K562 (cell line): Measurements from ENCODE around the gene ATG10. TPM values are rescaled to one million over a fixed set of nuclear protein-coding genes. Genes with fewer than 3 reads are reported as not detected.

Experiments
- ATF7 ChIP-seq: fragments of 450-650 bp; IDR thresholded peaks from 2 replicates; pipeline ENCODE4 v1.7.1; 2014; ENCODE audit warnings: mild to moderate bottlenecking, moderate library complexity
- CC2D1A ChIP-seq: fragments of 450-650 bp; IDR thresholded peaks from 2 replicates; pipeline ENCODE4 v1.6.1; 2017; ENCODE audit warnings: mild to moderate bottlenecking
- EP300 ChIP-seq: IDR thresholded peaks from 2 replicates; pipeline ENCODE4 v1.6.1; 2012; ENCODE audit warnings: low read length, improper control_type of control experiment
- GABPB1 ChIP-seq: sonication (generic); formaldehyde crosslinking; IDR thresholded peaks from 2 replicates; pipeline ENCODE4 v1.8.0; 2022; ENCODE audit warnings: mild to moderate bottlenecking, missing genetic modification reagents
- HLTF ChIP-seq: fragments of 450-650 bp; IDR thresholded peaks from 2 replicates; pipeline ENCODE4 v1.6.1; 2016
- NFIC ChIP-seq: fragments of 450-650 bp; IDR thresholded peaks from 2 replicates; pipeline ENCODE4 v1.6.1; 2017; ENCODE audit warnings: mild to moderate bottlenecking, inconsistent platforms
- NFYB ChIP-seq: IDR thresholded peaks from 2 replicates; pipeline ENCODE4 v1.6.1; 2011; ENCODE audit warnings: mild to moderate bottlenecking, moderate library complexity; ENCODE audit not compliant: insufficient read length; ENCODE audit errors: extremely low read depth
- PCBP1 ChIP-seq: fragments of 200-400 bp; formaldehyde crosslinking; IDR thresholded peaks from 2 replicates; pipeline ENCODE4 v1.6.1; 2018; ENCODE audit warnings: mild to moderate bottlenecking, low read depth, low read length; ENCODE audit not compliant: poor library complexity, severe bottlenecking
- PTTG1 ChIP-seq: fragments of 450-650 bp; IDR thresholded peaks from 2 replicates; pipeline ENCODE4 v1.6.1; 2016; ENCODE audit warnings: low read depth, mild to moderate bottlenecking, missing genetic modification characterization, missing compliant biosample characterization
- RFX1 ChIP-seq: fragments of 450-650 bp; IDR thresholded peaks from 2 replicates; pipeline ENCODE4 v1.6.1; 2016; ENCODE audit warnings: mild to moderate bottlenecking, moderate library complexity
- SMC3 ChIP-seq: conservative IDR thresholded peaks from 2 replicates; pipeline ENCODE4 v1.6.1; 2011; ENCODE audit warnings: low read depth, low read length, improper control_type of control experiment; ENCODE audit not compliant: insufficient read depth
- TAL1 ChIP-seq: fragments of 450-650 bp; IDR thresholded peaks from 2 replicates; pipeline ENCODE4 v1.6.1; 2016; ENCODE audit warnings: mild to moderate bottlenecking
- ZC3H11A ChIP-seq: IDR thresholded peaks from 2 replicates; pipeline ENCODE4 v1.6.1; 2012; ENCODE audit warnings: low read depth, low read length, improper control_type of control experiment
- ZFP30 ChIP-seq: fragments of 250-450 bp; sonication (Bioruptor Pico); IDR thresholded peaks from 2 replicates; pipeline ENCODE4 v1.8.0; 2022; ENCODE audit warnings: moderate library complexity, mild to moderate bottlenecking, inconsistent platforms, borderline replicate concordance
- ZFX ChIP-seq: sonication (generic); formaldehyde crosslinking; IDR thresholded peaks from 2 replicates; pipeline ENCODE4 v1.8.0; 2022; ENCODE audit warnings: mild to moderate bottlenecking, missing genetic modification reagents, moderate library complexity
- ZNF165 ChIP-seq: fragments of 250-450 bp; sonication (Bioruptor Pico); IDR thresholded peaks from 2 replicates; pipeline ENCODE4 v1.4.0; 2020; ENCODE audit warnings: borderline replicate concordance
- ZZZ3 ChIP-seq: fragments of 450-650 bp; IDR thresholded peaks from 2 replicates; pipeline ENCODE4 v1.6.1; 2016; ENCODE audit warnings: antibody characterized with exemption, mild to moderate bottlenecking, moderate library complexity
- polyA plus RNA-seq, 8 experiments: library from polyadenylated mRNA; depleted of rRNA in 4 of 8; stranded (reverse) in 5 of 8; unstranded in 3 of 8; fragments of >200 nt; fragmentation: Nextera tagmentation in 2 of 8; fragmentation: Illumina TruSeq in 1 of 8; extraction: Ambion mirVana in 2 of 8; extraction: Trizol in 1 of 8; gene quantifications; 2 replicates each; pipeline versions ENCODE4 v1.2.1 to v1.2.3, GENCODE V29; 2011 to 2014; ENCODE audit warnings: inconsistent platforms in 1 of 8, missing spikeins in 1 of 8
- total RNA-seq, 7 experiments: library from RNA; depleted of rRNA in 6 of 7; stranded (reverse); fragments of >200 nt in 6 of 7; fragmentation: Illumina TruSeq in 2 of 7; extraction: Trizol in 2 of 7; gene quantifications; 2 replicates each; pipeline versions ENCODE4 v1.2.1 to v1.2.3, GENCODE V29; 2011 to 2021; ENCODE audit warnings: low replicate concordance in 1 of 7
- TF ChIP-seq, protein P1 (sequence below): fragments of 250-450 bp; sonication (Bioruptor Pico); IDR thresholded peaks from 2 replicates; pipeline ENCODE4 v1.8.0; 2022; ENCODE audit warnings: inconsistent platforms
- TF ChIP-seq, protein P2 (sequence below): fragments of 450-650 bp; IDR thresholded peaks from one replicate; pipeline ENCODE4 v1.6.1; 2018; ENCODE audit warnings: mild to moderate bottlenecking, moderate library complexity; ENCODE audit not compliant: partially characterized antibody
- TF ChIP-seq, protein P3 (sequence below), 2 experiments: IDR thresholded peaks in 1 of 2; conservative IDR thresholded peaks in 1 of 2; 2 replicates each; pipeline ENCODE4 v1.6.1; 2016; ENCODE audit warnings: low read depth in 2 of 2, mild to moderate bottlenecking in 1 of 2, missing compliant biosample characterization in 1 of 2, missing genetic modification characterization in 1 of 2, moderate library complexity in 1 of 2
- TF ChIP-seq, protein P4 (sequence below): fragments of 450-650 bp; IDR thresholded peaks from 2 replicates; pipeline ENCODE4 v1.7.0; 2016; ENCODE audit warnings: borderline replicate concordance

Gene ATG10
- total and polyA plus RNA-seq, 9 of the 15 experiments (the other 6 are each of a cell fraction or from before 2014, with no cell fraction given) = 7.0 to 18.8 (median 14.6) TPM

DNA sequence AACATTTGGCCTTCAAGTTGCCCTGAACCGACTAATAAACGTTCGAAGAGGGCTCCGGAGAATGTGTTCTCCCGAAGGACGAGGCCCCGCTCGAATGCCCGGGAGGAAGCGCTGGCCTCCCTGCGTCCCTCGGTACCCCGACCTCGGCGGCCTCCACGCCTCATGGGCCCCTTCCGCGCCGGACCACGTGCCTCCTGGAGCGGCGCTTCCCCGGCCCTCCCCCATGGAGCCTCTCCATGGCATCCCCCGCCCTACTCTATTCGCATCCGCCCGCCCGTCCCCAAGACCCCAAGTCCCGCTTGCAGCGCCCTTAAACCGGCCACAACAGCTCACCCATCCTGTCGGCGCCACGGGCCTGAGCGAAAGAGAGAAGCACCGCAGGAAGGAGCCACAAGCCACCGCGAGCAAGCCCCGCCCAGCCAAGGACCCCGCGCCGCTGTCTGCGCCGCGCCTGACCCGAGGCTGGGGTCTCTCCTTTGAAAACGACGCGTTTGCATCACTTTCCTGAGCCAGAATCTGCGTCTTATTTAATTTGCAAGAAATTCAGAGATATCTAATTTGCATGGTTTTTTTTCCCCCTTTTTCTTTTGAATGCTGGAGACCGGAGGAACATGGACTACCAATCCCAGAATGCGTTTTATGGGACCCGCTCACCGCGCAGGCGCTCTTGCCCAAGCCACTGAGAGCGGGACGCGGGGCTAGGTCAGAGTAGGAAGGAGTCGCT, 306.3 kb downstream of the ATG10 start, which contains the start of gene RPS23 (continued):
- TF ChIP-seq SMC3 (0 out of 2 replicates have a peak, but pooled peaks have one; percentile 15), ZZZ3 (0 out of 2 replicates have a peak, but pooled peaks have one; percentile 51), NFYB (no peak), ZFX (CRISPR knock-in tag) (peak; percentile 92), ZNF165 (no peak), CC2D1A (no peak), HLTF (no peak), RFX1 (no peak), ZFP30 (no peak), ATF7 (peak; percentile 62; the same call in 1 of the 2 replicates), EP300 (no peak), GABPB1 (CRISPR knock-in tag) (peak; percentile 81), PCBP1 (peak; percentile 94), TAL1 (peak; percentile 34), NFIC (no peak), PTTG1 (tag) (no peak), ZC3H11A (no peak)
- TF ChIP-seq, protein P1, sequence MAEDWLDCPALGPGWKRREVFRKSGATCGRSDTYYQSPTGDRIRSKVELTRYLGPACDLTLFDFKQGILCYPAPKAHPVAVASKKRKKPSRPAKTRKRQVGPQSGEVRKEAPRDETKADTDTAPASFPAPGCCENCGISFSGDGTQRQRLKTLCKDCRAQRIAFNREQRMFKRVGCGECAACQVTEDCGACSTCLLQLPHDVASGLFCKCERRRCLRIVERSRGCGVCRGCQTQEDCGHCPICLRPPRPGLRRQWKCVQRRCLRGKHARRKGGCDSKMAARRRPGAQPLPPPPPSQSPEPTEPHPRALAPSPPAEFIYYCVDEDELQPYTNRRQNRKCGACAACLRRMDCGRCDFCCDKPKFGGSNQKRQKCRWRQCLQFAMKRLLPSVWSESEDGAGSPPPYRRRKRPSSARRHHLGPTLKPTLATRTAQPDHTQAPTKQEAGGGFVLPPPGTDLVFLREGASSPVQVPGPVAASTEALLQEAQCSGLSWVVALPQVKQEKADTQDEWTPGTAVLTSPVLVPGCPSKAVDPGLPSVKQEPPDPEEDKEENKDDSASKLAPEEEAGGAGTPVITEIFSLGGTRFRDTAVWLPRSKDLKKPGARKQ = no peak
- TF ChIP-seq, protein P2, sequence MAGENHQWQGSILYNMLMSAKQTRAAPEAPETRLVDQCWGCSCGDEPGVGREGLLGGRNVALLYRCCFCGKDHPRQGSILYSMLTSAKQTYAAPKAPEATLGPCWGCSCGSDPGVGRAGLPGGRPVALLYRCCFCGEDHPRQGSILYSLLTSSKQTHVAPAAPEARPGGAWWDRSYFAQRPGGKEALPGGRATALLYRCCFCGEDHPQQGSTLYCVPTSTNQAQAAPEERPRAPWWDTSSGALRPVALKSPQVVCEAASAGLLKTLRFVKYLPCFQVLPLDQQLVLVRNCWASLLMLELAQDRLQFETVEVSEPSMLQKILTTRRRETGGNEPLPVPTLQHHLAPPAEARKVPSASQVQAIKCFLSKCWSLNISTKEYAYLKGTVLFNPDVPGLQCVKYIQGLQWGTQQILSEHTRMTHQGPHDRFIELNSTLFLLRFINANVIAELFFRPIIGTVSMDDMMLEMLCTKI = no peak
- TF ChIP-seq, protein P3, sequence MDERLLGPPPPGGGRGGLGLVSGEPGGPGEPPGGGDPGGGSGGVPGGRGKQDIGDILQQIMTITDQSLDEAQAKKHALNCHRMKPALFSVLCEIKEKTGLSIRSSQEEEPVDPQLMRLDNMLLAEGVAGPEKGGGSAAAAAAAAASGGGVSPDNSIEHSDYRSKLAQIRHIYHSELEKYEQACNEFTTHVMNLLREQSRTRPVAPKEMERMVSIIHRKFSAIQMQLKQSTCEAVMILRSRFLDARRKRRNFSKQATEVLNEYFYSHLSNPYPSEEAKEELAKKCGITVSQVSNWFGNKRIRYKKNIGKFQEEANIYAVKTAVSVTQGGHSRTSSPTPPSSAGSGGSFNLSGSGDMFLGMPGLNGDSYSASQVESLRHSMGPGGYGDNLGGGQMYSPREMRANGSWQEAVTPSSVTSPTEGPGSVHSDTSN (CRISPR knock-in tag; IDR thresholded peaks at IDR 0.05; ENCODE audit: low read depth) = no peak
- TF ChIP-seq, protein P3 (tag; conservative IDR thresholded peaks at IDR 0.05; ENCODE audit: low read depth) = no peak
- TF ChIP-seq, protein P4, sequence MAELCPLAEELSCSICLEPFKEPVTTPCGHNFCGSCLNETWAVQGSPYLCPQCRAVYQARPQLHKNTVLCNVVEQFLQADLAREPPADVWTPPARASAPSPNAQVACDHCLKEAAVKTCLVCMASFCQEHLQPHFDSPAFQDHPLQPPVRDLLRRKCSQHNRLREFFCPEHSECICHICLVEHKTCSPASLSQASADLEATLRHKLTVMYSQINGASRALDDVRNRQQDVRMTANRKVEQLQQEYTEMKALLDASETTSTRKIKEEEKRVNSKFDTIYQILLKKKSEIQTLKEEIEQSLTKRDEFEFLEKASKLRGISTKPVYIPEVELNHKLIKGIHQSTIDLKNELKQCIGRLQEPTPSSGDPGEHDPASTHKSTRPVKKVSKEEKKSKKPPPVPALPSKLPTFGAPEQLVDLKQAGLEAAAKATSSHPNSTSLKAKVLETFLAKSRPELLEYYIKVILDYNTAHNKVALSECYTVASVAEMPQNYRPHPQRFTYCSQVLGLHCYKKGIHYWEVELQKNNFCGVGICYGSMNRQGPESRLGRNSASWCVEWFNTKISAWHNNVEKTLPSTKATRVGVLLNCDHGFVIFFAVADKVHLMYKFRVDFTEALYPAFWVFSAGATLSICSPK = no peak
